HG03457 (cell line): ENCODE data around the gene DUSP9.
"Not testable (repeated sequence)": the region's sequence is repeated elsewhere in the genome, so short reads cannot be mapped to it uniquely, and the experiment has no call there.

ENCODE experiments used
- ATAC-seq: cut with Tn5 transposase; IDR thresholded peaks from one replicate; pipeline ENCODE4 v1.9.1; 2021; ENCODE audit warnings: moderate number of reproducible peaks; ENCODE audit not compliant: unreplicated experiment

The DUSP9 gene

GRCh38 chrX:153689654-153690465, 42.9 kb downstream of the DUSP9 start:
- no peak for ATAC-seq

- ATAC-seq = no peak
Observed at GRCh38 chrX:153690466-153690865, 43.5 kb downstream of the DUSP9 start.

GRCh38 chrX:153691032-153691827, 44.2 kb downstream of the DUSP9 start:
- not testable (repeated sequence) for ATAC-seq

- no peak for ATAC-seq
Observed at GRCh38 chrX:153692003-153692402, 45.0 kb downstream of the DUSP9 start.

GRCh38 chrX:153692611-153693156, 45.7 kb downstream of the DUSP9 start:
- no peak for ATAC-seq

GRCh38 chrX:153693216-153694086, 46.4 kb downstream of the DUSP9 start:
- no peak for ATAC-seq

GRCh38 chrX:153694256-153694655, 47.3 kb downstream of the DUSP9 start:
- ATAC-seq = not testable (repeated sequence)

GRCh38 chrX:153694687-153695270, 47.8 kb downstream of the DUSP9 start:
- no peak for ATAC-seq

- no peak for ATAC-seq
Observed at GRCh38 chrX:153696100-153696499, 49.1 kb downstream of the DUSP9 start.

GRCh38 chrX:153696538-153696937, 49.5 kb downstream of the DUSP9 start:
- ATAC-seq = not testable (repeated sequence)

GRCh38 chrX:153696986-153697722, 50.2 kb downstream of the DUSP9 start:
- not testable (repeated sequence) for ATAC-seq

GRCh38 chrX:153697924-153698865, 51.2 kb downstream of the DUSP9 start:
- no peak for ATAC-seq

- ATAC-seq = not testable (repeated sequence)
Observed at GRCh38 chrX:153699210-153699783, 52.3 kb downstream of the DUSP9 start.

GRCh38 chrX:153699784-153700371, 52.9 kb downstream of the DUSP9 start:
- ATAC-seq = not testable (repeated sequence)

- no peak for ATAC-seq
Observed at GRCh38 chrX:153700376-153700945, 53.5 kb downstream of the DUSP9 start.
